ENCODE data around the gene WNK1.

GRCh38 chr12:953776-954175, 201.4 kb downstream of the WNK1 start:
- TF ChIP-seq CTCF (optimal IDR thresholded peaks at IDR 0.05 in 1 of 3, IDR thresholded peaks at IDR 0.05 in 1 of 3, conservative IDR thresholded peaks at IDR 0.05 in 1 of 3; ENCODE audit: extremely low read depth in 1 of 3, insufficient read depth in 2 of 3, low read length in 3 of 3) (no peak), EZH2 (IDR thresholded peaks at IDR 0.05; ENCODE audit: low read length) (no peak)

All from keratinocyte (primary cell).